ENCODE measurements around the gene ITGAE.

GRCh38 chr17:3669085-3669347 is 132.0 kb downstream of the ITGAE start:
- TF ChIP-seq CTCF (conservative IDR thresholded peaks at IDR 0.05; ENCODE audit: low read depth, low read length) (no peak), EZH2 (IDR thresholded peaks at IDR 0.05; ENCODE audit: borderline replicate concordance, low read depth, low read length, poor library complexity, severe bottlenecking) (no peak)

Measured in A673 (cell line).